ENCODE data around the gene DDA1. TPM values are rescaled to one million over a fixed set of nuclear protein-coding genes. Genes with fewer than 3 reads are reported as not detected.
A peak's percentile ranks its signal among the peaks of the same experiment; 100 is the strongest.
"Not testable (repeated sequence)": the region's sequence is repeated elsewhere in the genome, so short reads cannot be mapped to it uniquely, and the experiment has no call there.

Gene DDA1
- total RNA-seq, 1 donor from 2014 or later: 15.8 TPM

DNA sequence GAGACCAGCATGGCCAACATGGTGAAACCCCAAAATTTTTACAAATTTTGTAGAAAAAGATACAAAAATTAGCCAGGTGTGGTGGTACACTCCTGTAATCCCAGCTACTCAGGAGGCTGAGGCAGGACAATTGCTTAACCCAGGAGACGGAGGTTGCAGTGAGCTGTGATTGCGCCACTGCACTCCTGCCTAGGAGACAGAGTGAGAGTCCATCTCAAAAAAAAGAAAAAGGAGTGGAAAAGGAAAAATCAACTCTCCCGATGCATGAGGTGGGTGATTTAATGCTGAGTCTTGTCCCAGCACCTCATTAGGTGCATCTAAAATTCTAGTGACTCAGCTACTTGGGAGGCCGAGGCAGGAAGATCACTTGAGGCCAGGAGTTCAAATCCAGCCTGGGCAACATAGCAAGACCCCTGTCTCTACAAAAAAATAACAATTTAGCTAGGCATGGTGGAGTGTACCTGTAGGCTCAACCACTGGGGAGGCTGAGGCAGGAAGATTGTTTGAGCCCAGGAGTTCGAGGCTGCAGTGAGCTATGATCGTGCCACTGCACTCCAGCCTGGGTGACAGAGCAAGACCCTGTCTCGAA is 47.8 kb downstream of the DDA1 start:
- Histone ChIP-seq H3K36me3 (no peaks in the 10 kb centered on the region), H3K27ac (no peak overlapping the region), H3K9me3 (no peaks in the 10 kb centered on the region), H3K4me1 (no peaks in the 10 kb centered on the region), H3K27me3 (no peaks in the 10 kb centered on the region), H3K4me3 (no peak overlapping the region)
- no peak for DNase-seq (ENCODE audit: low spot score in 2 of 2)
- no peak for TF ChIP-seq CTCF (IDR thresholded peaks at IDR 0.05)
- intact Hi-C loops (cut with DNase I): no loop called here

DNA sequence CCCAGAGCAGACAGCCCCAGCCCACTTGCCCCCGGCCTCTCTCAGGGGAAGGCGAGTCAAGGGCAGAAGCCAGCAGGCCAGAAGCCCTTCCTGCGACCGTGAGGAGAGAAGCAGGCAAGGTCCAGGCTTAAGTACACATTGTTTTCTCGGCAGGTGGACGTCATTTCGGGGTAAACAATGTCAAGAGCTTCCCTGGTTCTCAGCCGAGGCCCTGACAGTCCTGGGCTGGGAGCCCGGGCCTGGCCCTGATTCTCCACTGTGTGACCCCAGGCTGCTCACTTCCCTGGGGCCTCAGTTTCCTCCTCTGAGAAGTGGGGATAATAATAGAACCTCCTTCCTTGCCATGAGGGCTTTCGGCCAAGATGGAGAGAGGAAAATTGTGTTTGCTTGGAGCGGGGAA is 48.4 kb downstream of the DDA1 start:
- Histone ChIP-seq H3K36me3 (no peaks in the 10 kb centered on the region), H3K27ac (peak overlapping the region in 1 of 2 donors; percentile 30), H3K4me1 (no peaks in the 10 kb centered on the region), H3K9me3 (no peaks in the 10 kb centered on the region), H3K4me3 (no peak overlapping the region), H3K27me3 (no peaks in the 10 kb centered on the region)
- DNase-seq (ENCODE audit: low spot score in 2 of 2): no peak
- intact Hi-C loops (cut with DNase I): no loop called here
- no peak for TF ChIP-seq CTCF (IDR thresholded peaks at IDR 0.05)

- Histone ChIP-seq H3K27me3 (no peaks in the 10 kb centered on the region), H3K9me3 (no peaks in the 10 kb centered on the region), H3K4me3 (no peak overlapping the region), H3K27ac (no peak overlapping the region), H3K4me1 (no peaks in the 10 kb centered on the region), H3K36me3 (no peaks in the 10 kb centered on the region)
- no peak for TF ChIP-seq CTCF (IDR thresholded peaks at IDR 0.05)
- peak in 1 of 2 donors; percentile 82 for DNase-seq (ENCODE audit: low spot score in 2 of 2)
- intact Hi-C loops (cut with DNase I): no loop called here
Observed at GRCh38 chr19:17358395-17358794, 49.0 kb downstream of the DDA1 start.

GRCh38 chr19:17359905-17360800 is 50.8 kb downstream of the DDA1 start:
- Histone ChIP-seq H3K9me3 (no peaks in the 10 kb centered on the region), H3K36me3 (no peaks in the 10 kb centered on the region), H3K27me3 (no peaks in the 10 kb centered on the region), H3K4me3 (no peak overlapping the region), H3K4me1 (no peaks in the 10 kb centered on the region), H3K27ac (no peak overlapping the region)
- DNase-seq (ENCODE audit: low spot score in 2 of 2): no peak
- TF ChIP-seq CTCF (IDR thresholded peaks at IDR 0.05): no peak
- intact Hi-C loops (cut with DNase I): no loop called here

GRCh38 chr19:17363852-17364605 is 54.7 kb downstream of the DDA1 start:
- H3K9me3 ChIP-seq; H3K4me3 ChIP-seq; H3K27ac ChIP-seq; intact Hi-C loops (cut with DNase I); H3K4me1 ChIP-seq; H3K27me3 ChIP-seq; H3K36me3 ChIP-seq; DNase-seq (ENCODE audit: low spot score in 2 of 2): not testable (repeated sequence)

DNA sequence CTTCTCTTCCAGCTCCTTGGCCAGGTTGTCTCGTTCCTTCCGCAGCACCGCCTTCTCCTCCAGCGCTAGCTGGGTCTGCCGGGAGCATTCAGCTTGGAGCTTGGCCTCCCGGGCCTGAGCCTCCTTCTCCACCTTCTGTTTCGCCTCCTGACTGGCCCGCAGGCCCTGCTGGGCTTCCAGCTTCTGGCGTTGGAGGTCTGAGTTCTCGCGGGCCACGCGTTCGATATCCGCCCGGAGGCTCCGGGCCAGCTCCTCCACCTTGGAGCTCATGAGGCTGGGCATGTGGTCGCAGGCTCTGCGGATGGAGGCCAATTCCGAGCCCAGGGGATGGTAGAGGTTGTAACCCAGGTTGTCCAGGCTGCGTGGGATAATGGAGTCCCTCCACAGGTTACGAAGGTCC is 56.0 kb downstream of the DDA1 start:
- DNase-seq (ENCODE audit: low spot score in 2 of 2): no peak
- Histone ChIP-seq H3K4me1 (no peaks in the 10 kb centered on the region), H3K27ac (no peak overlapping the region), H3K27me3 (no peaks in the 10 kb centered on the region), H3K4me3 (no peak overlapping the region), H3K9me3 (no peaks in the 10 kb centered on the region), H3K36me3 (no peaks in the 10 kb centered on the region)
- no peak for TF ChIP-seq CTCF (IDR thresholded peaks at IDR 0.05)
- intact Hi-C loops (cut with DNase I): no loop called here

Data from ascending aorta (tissue), 2 donors.